A549 (cell line): ENCODE data around the gene AGRN. TPM values are rescaled to one million over a fixed set of nuclear protein-coding genes. Genes with fewer than 3 reads are reported as not detected.

Source experiments
- ATAC-seq, 2 experiments: fragments of 200-7000 bp in 1 of 2; fragments of >200 bp in 1 of 2; cut with Nextera tagmentation in 1 of 2; cut with Tn5 transposase in 1 of 2; 3 replicates each; pipeline versions ENCODE4 v1.8.0 to v1.9.1; 2018 to 2020; ENCODE audit warnings: mild to moderate bottlenecking in 1 of 2, moderate library complexity in 1 of 2
- CTCF ChIA-PET: fragments of 300-600 bp; sonication (Branson Sonifier 250); formaldehyde crosslinking; extraction: SDS; loops from one replicate; lab custom pipeline; 2021; ENCODE audit warnings: antibody characterized with exemption, inconsistent platforms; lab: Yijun Ruan, JAX
- POLR2A ChIA-PET: fragments of 350-600 bp; formaldehyde crosslinking; extraction: SDS; loops from one replicate; lab custom pipeline; 2021; ENCODE audit warnings: antibody characterized with exemption, inconsistent platforms; lab: Yijun Ruan, JAX
- DNase-seq, 2 experiments: peaks; one replicate each; pipeline versions ENCODE4 v3.0.0 to v3.0.0-alpha.2; 2011 to 2016; ENCODE audit warnings: low read depth in 1 of 2, low spot score in 1 of 2
- FAIRE-seq: peaks from 2 replicates; lab custom pipeline; 2011; peaks lifted over from hg19 to GRCh38; lab: Jason Lieb, UNC
- H3K27ac ChIP-seq, 2 experiments: fragments of >200 bp; sonication (Bioruptor Twin); formaldehyde crosslinking; 3 replicates each; pipeline ENCODE4 v1.5.1; 2016 to 2017
- H3K4me1 ChIP-seq: fragments of >200 bp; sonication (Bioruptor Twin); formaldehyde crosslinking; 3 replicates; pipeline ENCODE4 v1.6.1; 2016
- H3K4me2 ChIP-seq: fragments of >200 bp; sonication (Bioruptor Twin); formaldehyde crosslinking; 3 replicates; pipeline ENCODE4 v1.6.1; 2016
- H3K4me3 ChIP-seq: fragments of >200 bp; sonication (Bioruptor Twin); formaldehyde crosslinking; 3 replicates; pipeline ENCODE4 v1.5.1; 2016
- H3K9me3 ChIP-seq: fragments of >200 bp; sonication (Bioruptor Twin); formaldehyde crosslinking; 3 replicates; pipeline ENCODE4 v1.6.1; 2016
- BHLHE40 ChIP-seq: IDR thresholded peaks from 2 replicates; pipeline ENCODE4 v1.6.1; 2012; ENCODE audit warnings: low read depth, low read length, inconsistent platforms
- CBX2 ChIP-seq: fragments of 200-600 bp; sonication (generic); IDR thresholded peaks from 2 replicates; pipeline ENCODE4 v1.6.1; 2016; ENCODE audit warnings: low read depth, mild to moderate bottlenecking, borderline replicate concordance
- FOSB ChIP-seq: fragments of 250-450 bp; sonication (Bioruptor Pico); IDR thresholded peaks from 2 replicates; pipeline ENCODE4 v1.5.0; 2020; ENCODE audit warnings: mild to moderate bottlenecking, moderate library complexity
- FOSL2 ChIP-seq, 2 experiments: fragments of 450-650 bp in 1 of 2; fragments of >200 bp in 1 of 2; sonication (Bioruptor Twin) in 1 of 2; formaldehyde crosslinking; IDR thresholded peaks; 2 replicates each; pipeline versions ENCODE4 v1.5.0 to v1.6.1; 2016 to 2020; ENCODE audit warnings: mild to moderate bottlenecking in 1 of 2, moderate library complexity in 1 of 2
- FOXS1 ChIP-seq: fragments of 250-450 bp; sonication (Bioruptor Pico); IDR thresholded peaks from 2 replicates; pipeline ENCODE4 v1.5.0; 2020; ENCODE audit warnings: mild to moderate bottlenecking, moderate library complexity
- HEYL ChIP-seq: fragments of 250-450 bp; sonication (Bioruptor Pico); IDR thresholded peaks from 2 replicates; pipeline ENCODE4 v1.8.0; 2021; ENCODE audit warnings: mild to moderate bottlenecking, moderate library complexity
- HOXA7 ChIP-seq: fragments of 250-450 bp; sonication (Bioruptor Pico); IDR thresholded peaks from 2 replicates; pipeline ENCODE4 v1.5.0; 2020; ENCODE audit warnings: mild to moderate bottlenecking, moderate library complexity
- HOXB5 ChIP-seq: fragments of 250-450 bp; sonication (Bioruptor Pico); IDR thresholded peaks from 2 replicates; pipeline ENCODE4 v1.5.0; 2020; ENCODE audit warnings: mild to moderate bottlenecking, moderate library complexity
- JUN ChIP-seq, 2 experiments: fragments of >200 bp; sonication (Bioruptor Twin); formaldehyde crosslinking; IDR thresholded peaks; 2 replicates in 1 of 2; 3 replicates in 1 of 2; pipeline ENCODE4 v1.6.1; 2016 to 2017
- KDM1A ChIP-seq: fragments of 200-600 bp; sonication (generic); IDR thresholded peaks from 2 replicates; pipeline ENCODE4 v1.6.1; 2016; ENCODE audit warnings: low read depth, mild to moderate bottlenecking
- KDM5A ChIP-seq: fragments of 200-600 bp; sonication (generic); IDR thresholded peaks from 2 replicates; pipeline ENCODE4 v1.6.1; 2016; ENCODE audit warnings: antibody characterized with exemption, mild to moderate bottlenecking
- MAFK ChIP-seq: fragments of 450-650 bp; IDR thresholded peaks from 2 replicates; pipeline ENCODE4 v1.6.1; 2014; ENCODE audit not compliant: partially characterized antibody
- MYC ChIP-seq: IDR thresholded peaks from 2 replicates; pipeline ENCODE4 v1.6.1; 2012; ENCODE audit warnings: mild to moderate bottlenecking, inconsistent platforms, low read length, improper control_type of control experiment, borderline replicate concordance
- NR3C1 ChIP-seq: fragments of >200 bp; sonication (Bioruptor Twin); formaldehyde crosslinking; IDR thresholded peaks from 3 replicates; pipeline ENCODE4 v1.6.1; 2017
- POLR2A ChIP-seq: IDR thresholded peaks from 2 replicates; pipeline ENCODE4 v1.6.1; 2012; ENCODE audit warnings: mild to moderate bottlenecking, low read length
- RARB ChIP-seq: fragments of 250-450 bp; sonication (Bioruptor Pico); IDR thresholded peaks from 2 replicates; pipeline ENCODE4 v1.8.0; 2021; ENCODE audit warnings: mild to moderate bottlenecking, moderate library complexity
- RNF2 ChIP-seq: fragments of 200-600 bp; sonication (generic); IDR thresholded peaks from 2 replicates; pipeline ENCODE4 v1.6.1; 2016; ENCODE audit warnings: low read depth, mild to moderate bottlenecking, antibody characterized with exemption, moderate library complexity, borderline replicate concordance
- TFCP2L1 ChIP-seq: fragments of 250-450 bp; sonication (Bioruptor Pico); IDR thresholded peaks from 2 replicates; pipeline ENCODE4 v1.5.0; 2021; ENCODE audit warnings: mild to moderate bottlenecking
- ZC3H11A ChIP-seq: fragments of 450-650 bp; IDR thresholded peaks from 2 replicates; pipeline ENCODE4 v1.6.1; 2014; ENCODE audit warnings: antibody characterized with exemption, mild to moderate bottlenecking
- ZFP36 ChIP-seq: fragments of 450-650 bp; IDR thresholded peaks from 2 replicates; pipeline ENCODE4 v1.6.1; 2014; ENCODE audit warnings: borderline replicate concordance; ENCODE audit not compliant: partially characterized antibody
- WGBS: methylation state at CpG from one replicate; pipeline ENCODE4 v1.1.6; 2017; ENCODE audit errors: missing lambda C conversion rate; 5-methylcytosine and 5-hydroxymethylcytosine counted together
- polyA minus RNA-seq: library from RNA; depleted of rRNA, polyadenylated mRNA; stranded (reverse); fragments of >200 nt; gene quantifications from 2 replicates; pipeline ENCODE4 v1.2.3, GENCODE V29; 2011; rRNA and poly(A)+ RNA removed
- polyA plus RNA-seq, 4 experiments: library from polyadenylated mRNA; depleted of rRNA in 3 of 4; stranded (reverse); fragments of >200 nt; fragmentation: RNase III in 1 of 4; extraction: RNeasy Plus Mini Kit Qiagen cat#74134 plus additional on column Dnase treatment in 1 of 4; gene quantifications; 2 replicates in 3 of 4; 3 replicates in 1 of 4; pipeline ENCODE4 v1.2.3, GENCODE V29; 2011 to 2017
- TF ChIP-seq, protein P1 (sequence below): fragments of 250-450 bp; sonication (Bioruptor Pico); IDR thresholded peaks from 2 replicates; pipeline ENCODE4 v1.5.0; 2020; ENCODE audit warnings: low read depth, mild to moderate bottlenecking, moderate library complexity
- TF ChIP-seq, protein P2 (sequence below): fragments of >200 bp; sonication (Bioruptor Twin); formaldehyde crosslinking; IDR thresholded peaks from 3 replicates; pipeline ENCODE4 v1.6.1; 2016
- TF ChIP-seq, protein P3 (sequence below): fragments of 250-450 bp; sonication (Bioruptor Pico); IDR thresholded peaks from 2 replicates; pipeline ENCODE4 v1.5.0; 2021; ENCODE audit warnings: mild to moderate bottlenecking, moderate library complexity, borderline replicate concordance
- TF ChIP-seq, protein P4 (sequence below): fragments of 200-600 bp; sonication (generic); IDR thresholded peaks from 2 replicates; pipeline ENCODE4 v1.6.1; 2016; ENCODE audit warnings: antibody characterized with exemption, mild to moderate bottlenecking, moderate library complexity
- TF ChIP-seq, protein P5 (sequence below): IDR thresholded peaks from 2 replicates; pipeline ENCODE4 v1.6.1; 2012
- TF ChIP-seq, protein P6 (sequence below): fragments of 450-650 bp; IDR thresholded peaks from 2 replicates; pipeline ENCODE4 v1.6.1; 2014; ENCODE audit warnings: antibody characterized with exemption

AGRN gene
- polyA plus RNA-seq (2011; rRNA removed): 23.9 and 34.9 TPM in 2 replicates
- polyA plus RNA-seq (2012; cell fraction: cytosol; rRNA removed): 54.0 and 72.0 TPM in 2 replicates
- polyA plus RNA-seq (2012; cell fraction: nucleus; rRNA removed): 477 and 531 TPM in 2 replicates
- 88.0 to 95.3 TPM (median 90.9 TPM) in 3 replicates for polyA plus RNA-seq (2017; fragmentation: RNase III; extraction: RNeasy Plus Mini Kit Qiagen cat#74134 plus additional on column Dnase treatment)
- 27.8 and 31.7 TPM in 2 replicates for polyA minus RNA-seq

DNA sequence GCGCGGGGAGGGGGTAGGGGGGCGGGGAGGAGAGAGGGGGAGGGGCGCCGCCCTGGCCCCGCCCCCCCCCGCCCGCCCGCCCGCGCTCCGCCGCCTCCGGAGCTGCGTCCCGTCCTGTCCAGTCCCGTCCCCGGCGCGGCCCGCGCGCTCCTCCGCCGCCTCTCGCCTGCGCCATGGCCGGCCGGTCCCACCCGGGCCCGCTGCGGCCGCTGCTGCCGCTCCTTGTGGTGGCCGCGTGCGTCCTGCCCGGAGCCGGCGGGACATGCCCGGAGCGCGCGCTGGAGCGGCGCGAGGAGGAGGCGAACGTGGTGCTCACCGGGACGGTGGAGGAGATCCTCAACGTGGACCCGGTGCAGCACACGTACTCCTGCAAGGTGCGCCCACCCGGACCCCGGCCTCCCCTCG, at the start of gene AGRN:
AGRN (plus strand) TSS at position 121 of the 405 bp plus-strand sequence; CDS start at position 174, 53 bp downstream.
- Histone ChIP-seq H3K27ac (peak within 1 kb of the TSS; percentile 98), H3K4me2 (peak within 1 kb of the TSS; percentile 98), H3K4me3 (peak within 1 kb of the TSS; percentile 86)
- CTCF ChIA-PET: interaction anchor here (1.0 to 10.5 kb wide), 6 partner anchors 10 to 303 kb away, joined by 3 to 92 read pairs (median 4); no protein-coding TSS in a partner anchor
- WGBS: no CpG with 5 or more reads among the region's 58 CpGs
- no peak for FAIRE-seq
- TF ChIP-seq, protein P1, sequence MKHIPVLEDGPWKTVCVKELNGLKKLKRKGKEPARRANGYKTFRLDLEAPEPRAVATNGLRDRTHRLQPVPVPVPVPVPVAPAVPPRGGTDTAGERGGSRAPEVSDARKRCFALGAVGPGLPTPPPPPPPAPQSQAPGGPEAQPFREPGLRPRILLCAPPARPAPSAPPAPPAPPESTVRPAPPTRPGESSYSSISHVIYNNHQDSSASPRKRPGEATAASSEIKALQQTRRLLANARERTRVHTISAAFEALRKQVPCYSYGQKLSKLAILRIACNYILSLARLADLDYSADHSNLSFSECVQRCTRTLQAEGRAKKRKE (CRISPR knock-in tag): no peak
- TF ChIP-seq, protein P2, sequence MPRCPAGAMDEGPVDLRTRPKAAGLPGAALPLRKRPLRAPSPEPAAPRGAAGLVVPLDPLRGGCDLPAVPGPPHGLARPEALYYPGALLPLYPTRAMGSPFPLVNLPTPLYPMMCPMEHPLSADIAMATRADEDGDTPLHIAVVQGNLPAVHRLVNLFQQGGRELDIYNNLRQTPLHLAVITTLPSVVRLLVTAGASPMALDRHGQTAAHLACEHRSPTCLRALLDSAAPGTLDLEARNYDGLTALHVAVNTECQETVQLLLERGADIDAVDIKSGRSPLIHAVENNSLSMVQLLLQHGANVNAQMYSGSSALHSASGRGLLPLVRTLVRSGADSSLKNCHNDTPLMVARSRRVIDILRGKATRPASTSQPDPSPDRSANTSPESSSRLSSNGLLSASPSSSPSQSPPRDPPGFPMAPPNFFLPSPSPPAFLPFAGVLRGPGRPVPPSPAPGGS: 0 out of 3 replicates have a peak, but pooled peaks have one; percentile 43
- TF ChIP-seq FOSB (CRISPR knock-in tag) (no peak), BHLHE40 (no peak), HOXA7 (no peak), POLR2A (peak; percentile 49; the same call in 1 of the 2 replicates), KDM1A (no peak), HEYL (no peak), RARB (CRISPR knock-in tag) (no peak), FOXS1 (CRISPR knock-in tag) (no peak), ZC3H11A (no peak), JUN (IDR thresholded peaks at IDR 0.05) (peak in 1 of 2 experiments; percentile 64; a peak in 2 of 5 replicates)
- TF ChIP-seq, protein P3, sequence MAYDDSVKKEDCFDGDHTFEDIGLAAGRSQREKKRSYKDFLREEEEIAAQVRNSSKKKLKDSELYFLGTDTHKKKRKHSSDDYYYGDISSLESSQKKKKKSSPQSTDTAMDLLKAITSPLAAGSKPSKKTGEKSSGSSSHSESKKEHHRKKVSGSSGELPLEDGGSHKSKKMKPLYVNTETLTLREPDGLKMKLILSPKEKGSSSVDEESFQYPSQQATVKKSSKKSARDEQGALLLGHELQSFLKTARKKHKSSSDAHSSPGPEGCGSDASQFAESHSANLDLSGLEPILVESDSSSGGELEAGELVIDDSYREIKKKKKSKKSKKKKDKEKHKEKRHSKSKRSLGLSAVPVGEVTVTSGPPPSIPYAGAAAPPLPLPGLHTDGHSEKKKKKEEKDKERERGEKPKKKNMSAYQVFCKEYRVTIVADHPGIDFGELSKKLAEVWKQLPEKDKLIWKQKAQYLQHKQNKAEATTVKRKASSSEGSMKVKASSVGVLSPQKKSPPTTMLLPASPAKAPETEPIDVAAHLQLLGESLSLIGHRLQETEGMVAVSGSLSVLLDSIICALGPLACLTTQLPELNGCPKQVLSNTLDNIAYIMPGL (CRISPR knock-in tag): no peak
- TF ChIP-seq, protein P4, sequence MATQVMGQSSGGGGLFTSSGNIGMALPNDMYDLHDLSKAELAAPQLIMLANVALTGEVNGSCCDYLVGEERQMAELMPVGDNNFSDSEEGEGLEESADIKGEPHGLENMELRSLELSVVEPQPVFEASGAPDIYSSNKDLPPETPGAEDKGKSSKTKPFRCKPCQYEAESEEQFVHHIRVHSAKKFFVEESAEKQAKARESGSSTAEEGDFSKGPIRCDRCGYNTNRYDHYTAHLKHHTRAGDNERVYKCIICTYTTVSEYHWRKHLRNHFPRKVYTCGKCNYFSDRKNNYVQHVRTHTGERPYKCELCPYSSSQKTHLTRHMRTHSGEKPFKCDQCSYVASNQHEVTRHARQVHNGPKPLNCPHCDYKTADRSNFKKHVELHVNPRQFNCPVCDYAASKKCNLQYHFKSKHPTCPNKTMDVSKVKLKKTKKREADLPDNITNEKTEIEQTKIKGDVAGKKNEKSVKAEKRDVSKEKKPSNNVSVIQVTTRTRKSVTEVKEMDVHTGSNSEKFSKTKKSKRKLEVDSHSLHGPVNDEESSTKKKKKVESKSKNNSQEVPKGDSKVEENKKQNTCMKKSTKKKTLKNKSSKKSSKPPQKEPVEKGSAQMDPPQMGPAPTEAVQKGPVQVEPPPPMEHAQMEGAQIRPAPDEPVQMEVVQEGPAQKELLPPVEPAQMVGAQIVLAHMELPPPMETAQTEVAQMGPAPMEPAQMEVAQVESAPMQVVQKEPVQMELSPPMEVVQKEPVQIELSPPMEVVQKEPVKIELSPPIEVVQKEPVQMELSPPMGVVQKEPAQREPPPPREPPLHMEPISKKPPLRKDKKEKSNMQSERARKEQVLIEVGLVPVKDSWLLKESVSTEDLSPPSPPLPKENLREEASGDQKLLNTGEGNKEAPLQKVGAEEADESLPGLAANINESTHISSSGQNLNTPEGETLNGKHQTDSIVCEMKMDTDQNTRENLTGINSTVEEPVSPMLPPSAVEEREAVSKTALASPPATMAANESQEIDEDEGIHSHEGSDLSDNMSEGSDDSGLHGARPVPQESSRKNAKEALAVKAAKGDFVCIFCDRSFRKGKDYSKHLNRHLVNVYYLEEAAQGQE: no peak
- TF ChIP-seq, all 56 proteins: peak for 3
- DNase-seq (no peak), ATAC-seq (peak; percentile 8 to 28; a peak in 4 of 6 replicates)
- peaks cover 39% of the 10 kb centered on the region for H3K4me1 ChIP-seq
- no peaks in the 10 kb centered on the region for H3K9me3 ChIP-seq
- POLR2A ChIA-PET: interaction anchor here (0.6 to 1.8 kb wide), 6 partner anchors 18 to 543 kb away, joined by 3 to 8 read pairs (median 4); no protein-coding TSS in a partner anchor

DNA sequence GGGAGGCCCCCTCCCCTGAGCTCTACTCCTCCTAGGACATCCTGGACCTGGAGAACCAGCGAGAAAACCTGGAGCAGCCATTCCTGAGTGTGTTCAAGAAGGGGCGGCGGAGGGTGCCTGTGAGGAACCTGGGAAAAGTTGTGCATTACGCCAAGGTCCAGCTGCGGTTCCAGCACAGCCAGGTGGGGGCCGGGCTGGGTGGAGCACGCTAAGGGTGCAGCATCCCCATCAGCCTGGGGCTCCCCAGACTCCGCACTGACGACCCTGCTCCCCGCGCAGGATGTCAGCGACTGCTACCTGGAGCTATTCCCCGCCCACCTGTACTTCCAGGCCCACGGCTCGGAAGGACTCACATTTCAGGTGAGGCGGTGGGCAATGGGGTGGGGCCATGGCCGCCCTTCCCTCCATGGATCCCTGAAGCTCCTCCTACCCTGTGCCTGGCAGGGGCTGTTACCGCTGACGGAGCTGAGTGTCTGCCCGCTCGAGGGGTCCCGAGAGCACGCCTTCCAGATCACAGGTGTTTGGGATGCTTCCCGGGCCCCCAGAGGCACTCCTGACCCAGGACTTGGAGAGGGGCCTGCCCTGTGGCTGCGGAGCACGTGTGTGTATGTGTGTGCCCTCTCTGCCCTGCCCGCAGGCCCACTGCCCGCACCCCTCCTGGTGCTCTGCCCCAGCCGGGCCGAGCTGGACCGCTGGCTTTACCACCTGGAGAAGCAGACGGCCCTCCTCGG, 49.5 kb upstream of the AGRN start:
- Histone ChIP-seq H3K4me2 (no peak overlapping the region), H3K27ac (no peak overlapping the region), H3K9me3 (no peaks in the 10 kb centered on the region), H3K4me1 (peaks cover 15% of the 10 kb centered on the region), H3K4me3 (no peak overlapping the region)
- ATAC-seq (no peak), FAIRE-seq (no peak), DNase-seq (no peak)
- ChIA-PET POLR2A (no interaction called here), CTCF (interaction anchor here (1.4 to 1.6 kb wide), 2 partner anchors 13 to 66 kb away, joined by 4 to 8 read pairs; no protein-coding TSS in a partner anchor)
- 90% methylated on average over 14 of the region's 33 CpGs for WGBS
- TF ChIP-seq NR3C1 (no peak), HOXB5 (CRISPR knock-in tag) (no peak), KDM5A (no peak), ZFP36 (no peak), RNF2 (no peak), TFCP2L1 (CRISPR knock-in tag) (no peak), POLR2A (no peak), HEYL (no peak), MAFK (no peak), MYC (no peak), CBX2 (no peak), FOSL2 (IDR thresholded peaks at IDR 0.05) (no peak), FOSL2 (CRISPR knock-in tag; IDR thresholded peaks at IDR 0.05) (no peak), FOXS1 (CRISPR knock-in tag) (no peak)
- TF ChIP-seq, protein P5, sequence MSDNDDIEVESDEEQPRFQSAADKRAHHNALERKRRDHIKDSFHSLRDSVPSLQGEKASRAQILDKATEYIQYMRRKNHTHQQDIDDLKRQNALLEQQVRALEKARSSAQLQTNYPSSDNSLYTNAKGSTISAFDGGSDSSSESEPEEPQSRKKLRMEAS: no peak
- TF ChIP-seq, protein P6, sequence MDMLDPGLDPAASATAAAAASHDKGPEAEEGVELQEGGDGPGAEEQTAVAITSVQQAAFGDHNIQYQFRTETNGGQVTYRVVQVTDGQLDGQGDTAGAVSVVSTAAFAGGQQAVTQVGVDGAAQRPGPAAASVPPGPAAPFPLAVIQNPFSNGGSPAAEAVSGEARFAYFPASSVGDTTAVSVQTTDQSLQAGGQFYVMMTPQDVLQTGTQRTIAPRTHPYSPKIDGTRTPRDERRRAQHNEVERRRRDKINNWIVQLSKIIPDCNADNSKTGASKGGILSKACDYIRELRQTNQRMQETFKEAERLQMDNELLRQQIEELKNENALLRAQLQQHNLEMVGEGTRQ: no peak
